ENCODE measurements around the gene PLCD4. TPM values are rescaled to one million over a fixed set of nuclear protein-coding genes. Genes with fewer than 3 reads are reported as not detected.

The PLCD4 gene
- total and polyA plus RNA-seq, 2 experiments from 2014 or later, result 1.3 to 1.6 TPM

DNA sequence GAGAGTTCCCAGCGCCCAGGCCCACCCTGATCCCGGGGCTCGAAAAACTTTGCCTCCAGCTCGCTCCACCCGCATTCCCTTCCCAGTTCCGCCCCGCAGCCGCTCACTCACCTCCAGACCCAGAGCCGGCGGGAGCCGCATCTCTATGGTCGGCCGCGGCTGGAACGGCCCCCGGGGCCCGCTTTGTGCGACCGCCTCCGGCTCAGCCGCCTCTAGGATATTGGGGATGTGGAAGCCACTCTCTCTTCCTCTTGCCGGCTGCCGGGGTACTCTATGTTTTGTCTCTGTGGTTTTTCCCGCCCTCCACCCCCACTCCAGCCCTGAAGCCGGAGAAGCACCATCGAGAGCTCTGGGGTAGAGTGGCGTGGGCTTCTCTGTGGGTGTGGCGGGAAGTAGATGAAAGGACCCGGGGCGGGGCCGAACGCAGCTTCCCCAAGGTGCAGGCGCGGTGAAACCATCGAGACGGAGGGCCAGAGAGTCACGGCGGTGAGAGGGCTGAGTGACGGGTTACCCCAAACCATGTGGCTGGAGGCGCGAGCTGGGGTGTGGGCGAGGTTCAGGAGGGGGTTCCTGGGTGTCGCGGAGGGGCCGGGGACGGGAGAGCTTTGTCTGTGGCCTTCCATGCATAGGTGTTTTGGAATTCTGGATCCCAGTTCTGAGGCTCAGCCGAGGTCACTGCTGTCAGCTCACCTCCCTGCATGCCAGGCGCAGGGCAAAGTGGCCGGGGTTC is 51.7 kb downstream of the PLCD4 start, which contains the start of the genes BCS1L and ZNF142:
TSS of gene BCS1L (plus strand) at position 426 of the 730 bp plus-strand sequence. CDS start 1,305 bp downstream, outside the sequence.
TSS of gene ZNF142 (minus strand) at position 366 of the 730 bp plus-strand sequence. CDS start 3,194 bp downstream, outside the sequence.
- Histone ChIP-seq H3K4me3 (peak within 1 kb of the TSS; percentile 89), H3K36me3 (ENCODE audit: low read depth) (peaks cover 14% of the 10 kb centered on the region; the same call in 1 of the 2 replicates), H3K9me2 (ENCODE audit: insufficient read depth) (no peaks in the 10 kb centered on the region), H3K4me2 (ENCODE audit: unreplicated experiment) (peak within 1 kb of the TSS; percentile 90), H3K9me3 (ENCODE audit: low read depth) (no peaks in the 10 kb centered on the region), H3K4me1 (ENCODE audit: insufficient read depth) (peaks cover 4% of the 10 kb centered on the region; the same call in 1 of the 2 replicates), H3F3A (ENCODE audit: insufficient read depth) (peaks cover 11% of the 10 kb centered on the region; the same call in 1 of the 2 replicates), H3K27ac (0 out of 2 replicates have a peak within 1 kb of the TSS, but pooled peaks have one; percentile 10), H3K27me3 (replicated peaks; ENCODE audit: insufficient read depth) (no peaks in the 10 kb centered on the region), H3K9ac (peak within 1 kb of the TSS; percentile 73), H4K20me1 (ENCODE audit: insufficient read depth) (no peaks in the 10 kb centered on the region), H2AFZ (peak within 1 kb of the TSS; percentile 94), H3K79me2 (ENCODE audit: insufficient read depth) (peaks cover 61% of the 10 kb centered on the region)
- peak; percentile 87 for DNase-seq
- WGBS, 2 experiments (ENCODE audit: low coverage in 1 of 2, low lambda C conversion rate in 2 of 2, missing lambda C conversion rate in 2 of 2), result 0 to 1% methylated on average over 47 to 48 of the region's 49 CpGs
- in situ Hi-C loops (cut with MboI), result no loop called here
- TF ChIP-seq EZH2 (IDR thresholded peaks at IDR 0.05; ENCODE audit: insufficient read depth, poor library complexity, severe bottlenecking) (no peak), EZH2phosphoT487 (IDR thresholded peaks at IDR 0.05; ENCODE audit: insufficient read depth, low read depth) (no peak)

DNA sequence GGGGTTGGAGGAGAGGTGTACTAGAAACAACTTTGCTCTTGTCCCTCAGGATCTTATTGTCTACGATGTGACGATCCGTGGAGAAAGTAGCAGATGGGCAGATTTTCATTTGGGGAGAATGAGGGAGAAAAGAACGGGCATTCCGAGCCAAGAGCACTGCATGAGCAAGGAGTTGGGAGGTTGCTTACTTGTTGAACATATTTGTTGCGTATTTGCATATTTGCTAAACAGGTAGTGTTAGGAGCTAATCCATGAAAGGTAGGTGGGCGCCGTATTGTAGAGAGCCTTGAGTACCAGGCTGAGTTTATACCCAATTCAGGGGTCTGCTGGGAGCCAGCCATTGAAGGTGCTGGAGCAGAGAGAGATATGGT is 52.3 kb downstream of the PLCD4 start:
- Histone ChIP-seq H3K9ac (peak overlapping the region; percentile 73), H4K20me1 (ENCODE audit: insufficient read depth) (no peaks in the 10 kb centered on the region), H3K27me3 (replicated peaks; ENCODE audit: insufficient read depth) (no peaks in the 10 kb centered on the region), H3K36me3 (ENCODE audit: low read depth) (peaks cover 9% of the 10 kb centered on the region; the same call in 1 of the 2 replicates), H3K4me3 (peak overlapping the region; percentile 89), H3K4me1 (ENCODE audit: insufficient read depth) (peaks cover 4% of the 10 kb centered on the region; the same call in 1 of the 2 replicates), H3K9me2 (ENCODE audit: insufficient read depth) (no peaks in the 10 kb centered on the region), H3K4me2 (ENCODE audit: unreplicated experiment) (peak overlapping the region; percentile 90), H3K9me3 (ENCODE audit: low read depth) (no peaks in the 10 kb centered on the region), H2AFZ (peak overlapping the region; percentile 94), H3K79me2 (ENCODE audit: insufficient read depth) (peaks cover 57% of the 10 kb centered on the region), H3K27ac (no peak overlapping the region), H3F3A (ENCODE audit: insufficient read depth) (peaks cover 11% of the 10 kb centered on the region; the same call in 1 of the 2 replicates)
- no peak for TF ChIP-seq EZH2 (IDR thresholded peaks at IDR 0.05; ENCODE audit: insufficient read depth, poor library complexity, severe bottlenecking)
- no peak for TF ChIP-seq EZH2phosphoT487 (IDR thresholded peaks at IDR 0.05; ENCODE audit: insufficient read depth, low read depth)
- peak; percentile 46 for DNase-seq
- 14 to 16% methylated on average over 8 of the region's 8 CpGs for WGBS, 2 experiments (ENCODE audit: low coverage in 1 of 2, low lambda C conversion rate in 2 of 2, missing lambda C conversion rate in 2 of 2)
- in situ Hi-C loops (cut with MboI), result no loop called here

DNA sequence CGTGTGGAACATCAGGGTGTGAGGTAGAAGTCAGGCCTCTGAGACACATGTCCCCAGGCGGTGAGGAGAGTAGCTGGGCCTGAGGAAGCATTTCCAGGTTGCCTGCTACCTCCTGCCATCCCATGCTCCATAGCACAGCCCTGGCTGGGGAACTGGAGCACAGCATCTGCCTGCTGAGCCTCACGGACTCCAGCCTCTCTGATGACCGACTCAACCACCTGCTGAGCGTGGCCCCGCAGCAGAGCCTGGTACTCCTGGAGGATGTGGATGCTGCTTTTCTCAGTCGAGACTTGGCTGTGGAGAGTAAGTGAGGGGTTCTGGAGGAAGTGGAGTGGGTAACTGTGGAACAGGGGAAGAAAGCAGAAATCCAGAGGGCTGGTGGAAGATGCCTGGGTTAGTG is 54.7 kb downstream of the PLCD4 start:
- peaks cover 12% of the 10 kb centered on the region; the same call in 1 of the 2 replicates for H3F3A ChIP-seq (ENCODE audit: insufficient read depth)
- no peak for DNase-seq
- H3K4me1 ChIP-seq (ENCODE audit: insufficient read depth), result peaks cover 4% of the 10 kb centered on the region; the same call in 1 of the 2 replicates
- H3K9me2 ChIP-seq (ENCODE audit: insufficient read depth), result no peaks in the 10 kb centered on the region
- no peak overlapping the region for H3K9ac ChIP-seq
- peaks cover 36% of the 10 kb centered on the region for H3K79me2 ChIP-seq (ENCODE audit: insufficient read depth)
- no peak overlapping the region for H2AFZ ChIP-seq
- no peaks in the 10 kb centered on the region for H3K9me3 ChIP-seq (ENCODE audit: low read depth)
- in situ Hi-C loops (cut with MboI), result no loop called here
- H4K20me1 ChIP-seq (ENCODE audit: insufficient read depth), result no peaks in the 10 kb centered on the region
- H3K36me3 ChIP-seq (ENCODE audit: low read depth), result peaks cover 14% of the 10 kb centered on the region
- 74 to 87% methylated on average over 7 of the region's 7 CpGs for WGBS, 2 experiments (ENCODE audit: low coverage in 1 of 2, low lambda C conversion rate in 2 of 2, missing lambda C conversion rate in 2 of 2)
- no peak overlapping the region for H3K4me3 ChIP-seq
- H3K4me2 ChIP-seq (ENCODE audit: unreplicated experiment), result no peak overlapping the region
- no peak for TF ChIP-seq EZH2phosphoT487 (IDR thresholded peaks at IDR 0.05; ENCODE audit: insufficient read depth, low read depth)
- no peak for TF ChIP-seq EZH2 (IDR thresholded peaks at IDR 0.05; ENCODE audit: insufficient read depth, poor library complexity, severe bottlenecking)
- no peak overlapping the region for H3K27ac ChIP-seq
- no peaks in the 10 kb centered on the region for H3K27me3 ChIP-seq (replicated peaks; ENCODE audit: insufficient read depth)

DNA sequence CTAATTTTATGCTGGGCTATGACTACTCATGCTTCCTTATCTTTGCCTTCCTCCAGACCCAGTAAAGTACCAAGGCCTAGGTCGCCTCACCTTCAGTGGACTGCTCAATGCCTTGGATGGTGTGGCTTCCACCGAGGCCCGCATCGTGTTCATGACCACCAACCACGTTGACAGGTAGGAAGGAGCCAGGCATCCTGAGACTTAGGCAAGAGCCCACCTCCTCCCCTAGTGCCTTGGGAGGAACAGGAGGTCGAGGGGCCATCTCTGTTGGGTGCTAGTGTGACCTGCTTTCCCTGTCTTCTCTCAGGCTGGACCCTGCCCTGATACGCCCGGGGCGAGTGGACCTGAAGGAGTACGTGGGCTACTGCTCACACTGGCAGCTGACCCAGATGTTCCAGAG is 55.1 kb downstream of the PLCD4 start:
- no peaks in the 10 kb centered on the region for H4K20me1 ChIP-seq (ENCODE audit: insufficient read depth)
- in situ Hi-C loops (cut with MboI), result no loop called here
- H3K27me3 ChIP-seq (replicated peaks; ENCODE audit: insufficient read depth), result no peaks in the 10 kb centered on the region
- H3K36me3 ChIP-seq (ENCODE audit: low read depth), result peaks cover 17% of the 10 kb centered on the region
- H3K4me1 ChIP-seq (ENCODE audit: insufficient read depth), result peaks cover 4% of the 10 kb centered on the region; the same call in 1 of the 2 replicates
- H3K79me2 ChIP-seq (ENCODE audit: insufficient read depth), result peaks cover 33% of the 10 kb centered on the region
- no peak overlapping the region for H3K4me2 ChIP-seq (ENCODE audit: unreplicated experiment)
- TF ChIP-seq EZH2phosphoT487 (IDR thresholded peaks at IDR 0.05; ENCODE audit: insufficient read depth, low read depth) (no peak), EZH2 (IDR thresholded peaks at IDR 0.05; ENCODE audit: insufficient read depth, poor library complexity, severe bottlenecking) (no peak)
- DNase-seq, result no peak
- H3K9ac ChIP-seq, result no peak overlapping the region
- H3K9me2 ChIP-seq (ENCODE audit: insufficient read depth), result no peaks in the 10 kb centered on the region
- H3F3A ChIP-seq (ENCODE audit: insufficient read depth), result peaks cover 17% of the 10 kb centered on the region; the same call in 1 of the 2 replicates
- H3K4me3 ChIP-seq, result no peak overlapping the region
- no peak overlapping the region for H3K27ac ChIP-seq
- WGBS, 2 experiments (ENCODE audit: low coverage in 1 of 2, low lambda C conversion rate in 2 of 2, missing lambda C conversion rate in 2 of 2), result 82 to 91% methylated on average over 10 of the region's 10 CpGs
- no peak overlapping the region for H2AFZ ChIP-seq
- H3K9me3 ChIP-seq (ENCODE audit: low read depth), result no peaks in the 10 kb centered on the region

Measured in GM23248 (cell line).